CD4-positive, alpha-beta T cell (primary cell): ENCODE results near the gene TAS2R50. TPM values are rescaled to one million over a fixed set of nuclear protein-coding genes. Genes with fewer than 3 reads are reported as not detected.

Experiments used
- ATAC-seq: fragments of 200-7000 bp; cut with Tn5 transposase; one replicate; pipeline ENCODE4 v1.10.0; 2022; ENCODE audit warnings: mild to moderate bottlenecking; ENCODE audit not compliant: poor library complexity
- CTCF ChIA-PET: fragments of 350-600 bp; sonication (Branson Sonifier 250); formaldehyde crosslinking; loops from one replicate; lab custom pipeline; 2021; ENCODE audit warnings: antibody characterized with exemption, inconsistent platforms; lab: Charles Lee
- POLR2A ChIA-PET: fragments of 350-600 bp; sonication (Branson Sonifier 250); formaldehyde crosslinking; loops from one replicate; lab custom pipeline; 2021; ENCODE audit warnings: antibody characterized with exemption, inconsistent platforms; lab: Charles Lee
- DNase-seq, 14 experiments: peaks; one replicate each; pipeline ENCODE4 v3.0.0-alpha.2; 2013 to 2020; ENCODE audit warnings: mixed read lengths in 2 of 14
- H3K27ac ChIP-seq, 2 donors: one replicate each; pipeline versions ENCODE4 v1.5.1 to v1.7.0; 2013; ENCODE audit warnings: low read length in 2 of 2, low read depth in 1 of 2, mild to moderate bottlenecking in 1 of 2
- H3K27me3 ChIP-seq, 2 experiments: 1 replicate in 1 of 2; 2 replicates in 1 of 2; pipeline versions ENCODE4 v1.6.1 to v1.7.0; 2013; ENCODE audit warnings: low read length in 2 of 2, control low read depth in 1 of 2, mild to moderate bottlenecking in 1 of 2, moderate library complexity in 1 of 2; ENCODE audit not compliant: insufficient read depth in 2 of 2, control insufficient read depth in 1 of 2
- H3K36me3 ChIP-seq: one replicate; pipeline ENCODE4 v1.6.1; 2013; ENCODE audit warnings: low read length, control low read depth; ENCODE audit not compliant: insufficient read depth
- H3K4me1 ChIP-seq: one replicate; pipeline ENCODE4 v1.6.1; 2013; ENCODE audit warnings: low read length, control low read depth; ENCODE audit not compliant: insufficient read depth
- H3K4me3 ChIP-seq: one replicate; pipeline ENCODE4 v1.5.1; 2013; ENCODE audit warnings: mild to moderate bottlenecking, low read length, moderate library complexity
- H3K9me3 ChIP-seq, 2 experiments: 1 replicate in 1 of 2; 2 replicates in 1 of 2; pipeline versions ENCODE4 v1.6.1 to v1.7.0; 2013; ENCODE audit warnings: low read length in 2 of 2, mild to moderate bottlenecking in 2 of 2, control low read depth in 1 of 2, moderate library complexity in 1 of 2; ENCODE audit not compliant: control insufficient read depth in 1 of 2, insufficient read depth in 1 of 2
- H3K27ac Mint-ChIP-seq: one replicate; pipeline ENCODE4 v1.8.0; 2020; ENCODE audit warnings: mixed read lengths
- H3K27me3 Mint-ChIP-seq: one replicate; pipeline ENCODE4 v1.8.0; 2021; ENCODE audit warnings: mixed read lengths
- H3K36me3 Mint-ChIP-seq: one replicate; pipeline ENCODE4 v1.8.0; 2021; ENCODE audit warnings: low read depth, mixed read lengths
- H3K4me1 Mint-ChIP-seq: one replicate; pipeline ENCODE4 v1.8.0; 2021; ENCODE audit warnings: low read depth, mixed read lengths
- H3K4me3 Mint-ChIP-seq: one replicate; pipeline ENCODE4 v1.8.0; 2020; ENCODE audit warnings: mild to moderate bottlenecking, mixed read lengths
- H3K9me3 Mint-ChIP-seq: one replicate; pipeline ENCODE4 v1.8.0; 2020; ENCODE audit warnings: mixed read lengths
- CTCF ChIP-seq: fragments of 200-600 bp; IDR thresholded peaks from one replicate; pipeline ENCODE4 v1.8.0; 2022; ENCODE audit warnings: antibody characterized with exemption, mild to moderate bottlenecking
- intact Hi-C, 2 experiments: fragments of 100-400 bp; cut with DNase I in 1 of 2; cut with micrococcal nuclease in 1 of 2; formaldehyde crosslinking; loops; one replicate each; pipeline versions ENCODE4 v1.15.1 to v1.9.0; 2023 to 2025; cut with DNase I, micrococcal nuclease
- total RNA-seq, 174 experiments: library from RNA in 2 of 174; stranded (reverse) in 2 of 174; gene quantifications; one replicate each; pipeline ENCODE4 v1.2.3 and lab custom pipeline; 2021 to 2026

The TAS2R50 gene
- total RNA-seq, 2 experiments from 2014 or later = 0.36 to 0.67 TPM

GRCh38 chr12:10941916-10942607 lies 44.6 kb downstream of the TAS2R50 start:
- Mint-ChIP-seq H3K27ac (no peak overlapping the region), H3K4me3 (no peak overlapping the region), H3K4me1 (peaks cover 18% of the 10 kb centered on the region), H3K36me3 (peaks cover 25% of the 10 kb centered on the region), H3K27me3 (no peaks in the 10 kb centered on the region), H3K9me3 (peaks cover 6% of the 10 kb centered on the region)
- DNase-seq = no peak
- no peaks in the 10 kb centered on the region for H3K4me1 ChIP-seq
- no peaks in the 10 kb centered on the region for H3K27me3 ChIP-seq
- ATAC-seq = no peak
- ChIA-PET POLR2A (no interaction called here), CTCF (interaction anchor here (1.2 kb wide), 1 partner anchor 9 kb away, joined by 3 read pairs; no protein-coding TSS in a partner anchor)
- no peak overlapping the region for H3K4me3 ChIP-seq
- no peaks in the 10 kb centered on the region for H3K36me3 ChIP-seq
- H3K9me3 ChIP-seq = no peaks in the 10 kb centered on the region
- intact Hi-C loops = no loop called here
- no peak for TF ChIP-seq CTCF
- no peak overlapping the region for H3K27ac ChIP-seq

GRCh38 chr12:10941369-10941768 lies 45.3 kb downstream of the TAS2R50 start:
- Mint-ChIP-seq H3K4me1 (peaks cover 18% of the 10 kb centered on the region), H3K36me3 (peaks cover 18% of the 10 kb centered on the region), H3K27me3 (no peaks in the 10 kb centered on the region), H3K4me3 (no peak overlapping the region), H3K27ac (no peak overlapping the region), H3K9me3 (no peaks in the 10 kb centered on the region)
- intact Hi-C loops = no loop called here
- Histone ChIP-seq H3K27ac (no peak overlapping the region), H3K36me3 (no peaks in the 10 kb centered on the region), H3K27me3 (no peaks in the 10 kb centered on the region), H3K4me3 (no peak overlapping the region), H3K4me1 (no peaks in the 10 kb centered on the region), H3K9me3 (no peaks in the 10 kb centered on the region)
- ChIA-PET POLR2A (no interaction called here), CTCF (interaction anchor here (1.2 kb wide), 1 partner anchor 8 kb away, joined by 3 read pairs; no protein-coding TSS in a partner anchor)
- no peak for TF ChIP-seq CTCF
- DNase-seq (no peak), ATAC-seq (no peak)

GRCh38 chr12:10940389-10940788 lies 46.3 kb downstream of the TAS2R50 start:
- Histone ChIP-seq H3K4me1 (no peaks in the 10 kb centered on the region), H3K27ac (no peak overlapping the region), H3K36me3 (no peaks in the 10 kb centered on the region), H3K9me3 (no peaks in the 10 kb centered on the region), H3K27me3 (no peaks in the 10 kb centered on the region), H3K4me3 (no peak overlapping the region)
- H3K4me1 Mint-ChIP-seq = peaks cover 18% of the 10 kb centered on the region
- no peaks in the 10 kb centered on the region for H3K9me3 Mint-ChIP-seq
- TF ChIP-seq CTCF = no peak
- CTCF ChIA-PET = no interaction called here
- ATAC-seq (no peak), DNase-seq (no peak)
- H3K27ac Mint-ChIP-seq = no peak overlapping the region
- no peak overlapping the region for H3K4me3 Mint-ChIP-seq
- POLR2A ChIA-PET = no interaction called here
- intact Hi-C loops = no loop called here
- H3K27me3 Mint-ChIP-seq = no peaks in the 10 kb centered on the region
- peaks cover 17% of the 10 kb centered on the region for H3K36me3 Mint-ChIP-seq
